ENCODE measurements around the gene C12orf42. TPM values are rescaled to one million over a fixed set of nuclear protein-coding genes. Genes with fewer than 3 reads are reported as not detected.

Gene C12orf42
- not detected in 2 replicates for total RNA-seq

- Histone ChIP-seq H3K36me3 (ENCODE audit: insufficient read depth, low read length) (no peaks in the 10 kb centered on the region), H3K27ac (ENCODE audit: low read depth, low read length) (no peak within 1 kb of the TSS), H3K79me2 (ENCODE audit: insufficient read depth, low read length) (no peaks in the 10 kb centered on the region), H3K4me3 (ENCODE audit: insufficient read depth, low read length) (peak within 1 kb of the TSS; percentile 24), H3K4me2 (ENCODE audit: insufficient read depth, low read length) (peak within 1 kb of the TSS; percentile 52), H4K20me1 (ENCODE audit: insufficient read depth, low read length) (no peaks in the 10 kb centered on the region), H2AFZ (ENCODE audit: low read length) (peak within 1 kb of the TSS; percentile 47), H3K4me1 (ENCODE audit: insufficient read depth, low read length) (peaks cover 7% of the 10 kb centered on the region), H3K27me3 (ENCODE audit: insufficient read depth, low read length) (peaks cover 24% of the 10 kb centered on the region), H3K9me3 (ENCODE audit: low read depth, low read length) (no peaks in the 10 kb centered on the region)
- DNase-seq (ENCODE audit: insufficient read length, low spot score, missing footprints) = peak; percentile 61
- peak; percentile 67 for TF ChIP-seq CTCF (IDR thresholded peaks at IDR 0.05; ENCODE audit: extremely low read depth, low read depth, low read length)
Observed at GRCh38 chr12:103495469-103496456, at the start of gene C12orf42. Gene C12orf42 (minus strand): TSS chr12:103495968. CDS start chr12:103478426, 17,542 bp downstream.

DNA sequence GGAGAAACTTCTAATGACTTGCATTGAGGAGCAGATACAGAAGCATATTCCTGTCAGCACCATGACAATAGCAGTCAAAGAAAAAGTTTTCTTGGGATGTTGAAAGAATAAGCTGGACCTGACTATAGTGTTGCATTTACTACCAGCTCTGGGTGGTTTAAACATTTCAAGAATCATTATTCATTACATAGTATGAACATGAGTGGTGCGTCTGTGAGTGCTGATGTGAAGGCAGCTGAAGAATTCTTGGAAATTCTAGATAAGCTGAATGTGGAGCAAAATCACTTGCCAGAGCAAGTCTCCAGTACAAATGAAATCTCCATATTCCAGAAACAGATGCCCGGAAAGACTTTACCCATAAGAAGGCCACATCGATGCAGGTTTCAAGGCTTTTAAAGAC lies 46.3 kb upstream of the C12orf42 start:
- no peak for DNase-seq (ENCODE audit: insufficient read length, low spot score, missing footprints)
- Histone ChIP-seq H2AFZ (ENCODE audit: low read length) (no peak overlapping the region), H3K4me1 (ENCODE audit: insufficient read depth, low read length) (no peaks in the 10 kb centered on the region), H3K27ac (ENCODE audit: low read depth, low read length) (no peak overlapping the region), H3K79me2 (ENCODE audit: insufficient read depth, low read length) (no peaks in the 10 kb centered on the region), H3K4me2 (ENCODE audit: insufficient read depth, low read length) (no peak overlapping the region), H3K4me3 (ENCODE audit: insufficient read depth, low read length) (no peak overlapping the region), H3K27me3 (ENCODE audit: insufficient read depth, low read length) (peaks cover 9% of the 10 kb centered on the region), H4K20me1 (ENCODE audit: insufficient read depth, low read length) (no peaks in the 10 kb centered on the region), H3K9me3 (ENCODE audit: low read depth, low read length) (no peaks in the 10 kb centered on the region), H3K36me3 (ENCODE audit: insufficient read depth, low read length) (no peaks in the 10 kb centered on the region)
- no peak for TF ChIP-seq CTCF (IDR thresholded peaks at IDR 0.05; ENCODE audit: extremely low read depth, low read depth, low read length)

DNA sequence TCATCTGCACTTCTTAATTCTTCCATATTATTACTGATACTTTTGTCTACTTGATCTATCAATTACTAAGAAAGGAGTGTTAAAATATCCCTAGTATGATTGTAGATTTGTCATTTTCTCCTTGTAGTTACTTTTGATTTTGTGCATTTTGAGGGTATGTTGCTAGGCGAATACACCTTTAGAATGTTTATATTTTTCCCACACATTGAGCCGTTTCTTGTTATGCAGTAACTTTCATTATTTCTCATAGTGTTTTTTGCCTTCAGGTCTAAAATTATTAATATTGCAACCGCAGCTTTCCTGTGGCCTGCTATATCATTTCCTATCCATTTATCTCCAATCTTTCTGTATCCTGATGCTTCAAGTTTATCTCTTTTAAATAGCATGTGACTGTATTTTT lies 44.6 kb upstream of the C12orf42 start:
- H3K9me3 ChIP-seq (ENCODE audit: low read depth, low read length) = no peaks in the 10 kb centered on the region
- H3K79me2 ChIP-seq (ENCODE audit: insufficient read depth, low read length) = no peaks in the 10 kb centered on the region
- DNase-seq (ENCODE audit: insufficient read length, low spot score, missing footprints) = no peak
- no peak overlapping the region for H2AFZ ChIP-seq (ENCODE audit: low read length)
- no peak overlapping the region for H3K27ac ChIP-seq (ENCODE audit: low read depth, low read length)
- no peaks in the 10 kb centered on the region for H4K20me1 ChIP-seq (ENCODE audit: insufficient read depth, low read length)
- H3K4me1 ChIP-seq (ENCODE audit: insufficient read depth, low read length) = no peaks in the 10 kb centered on the region
- no peaks in the 10 kb centered on the region for H3K27me3 ChIP-seq (ENCODE audit: insufficient read depth, low read length)
- no peaks in the 10 kb centered on the region for H3K36me3 ChIP-seq (ENCODE audit: insufficient read depth, low read length)
- H3K4me2 ChIP-seq (ENCODE audit: insufficient read depth, low read length) = no peak overlapping the region
- H3K4me3 ChIP-seq (ENCODE audit: insufficient read depth, low read length) = no peak overlapping the region
- TF ChIP-seq CTCF (IDR thresholded peaks at IDR 0.05; ENCODE audit: extremely low read depth, low read depth, low read length) = no peak

- Histone ChIP-seq H3K27me3 (ENCODE audit: insufficient read depth, low read length) (no peaks in the 10 kb centered on the region), H3K4me1 (ENCODE audit: insufficient read depth, low read length) (no peaks in the 10 kb centered on the region), H3K79me2 (ENCODE audit: insufficient read depth, low read length) (no peaks in the 10 kb centered on the region), H3K9me3 (ENCODE audit: low read depth, low read length) (no peaks in the 10 kb centered on the region), H2AFZ (ENCODE audit: low read length) (no peak overlapping the region), H4K20me1 (ENCODE audit: insufficient read depth, low read length) (no peaks in the 10 kb centered on the region), H3K36me3 (ENCODE audit: insufficient read depth, low read length) (no peaks in the 10 kb centered on the region), H3K4me3 (ENCODE audit: insufficient read depth, low read length) (no peak overlapping the region), H3K27ac (ENCODE audit: low read depth, low read length) (no peak overlapping the region), H3K4me2 (ENCODE audit: insufficient read depth, low read length) (no peak overlapping the region)
- no peak for DNase-seq (ENCODE audit: insufficient read length, low spot score, missing footprints)
- no peak for TF ChIP-seq CTCF (IDR thresholded peaks at IDR 0.05; ENCODE audit: extremely low read depth, low read depth, low read length)
Observed at GRCh38 chr12:103538397-103538796, 42.6 kb upstream of the C12orf42 start.
